Activated CD4-positive, alpha-beta T cell treated with anti-CD3 and anti-CD28 coated beads for 36 hours (primary cell): ENCODE results near the gene FNDC3A. TPM values are rescaled to one million over a fixed set of nuclear protein-coding genes. Genes with fewer than 3 reads are reported as not detected.
A peak's percentile ranks its signal among the peaks of the same experiment; 100 is the strongest.

ENCODE experiments used
- ATAC-seq: fragments of 200-7000 bp; cut with Tn5 transposase; one replicate; pipeline ENCODE4 v1.10.0; 2021; ENCODE audit warnings: mild to moderate bottlenecking, moderate library complexity
- CTCF ChIA-PET: fragments of 350-600 bp; sonication (Branson Sonifier 250); formaldehyde crosslinking; loops from one replicate; lab custom pipeline; 2021; ENCODE audit warnings: antibody characterized with exemption; lab: Charles Lee
- POLR2A ChIA-PET: fragments of 350-600 bp; sonication (Branson Sonifier 250); formaldehyde crosslinking; loops from one replicate; lab custom pipeline; 2021; ENCODE audit warnings: antibody characterized with exemption, inconsistent platforms; lab: Charles Lee
- DNase-seq: peaks from one replicate; pipeline ENCODE4 v3.0.0-alpha.2; 2020
- H3K27ac Mint-ChIP-seq: one replicate; pipeline ENCODE4 v1.8.0; 2021; ENCODE audit warnings: mixed read lengths
- H3K27me3 Mint-ChIP-seq: one replicate; pipeline ENCODE4 v1.8.0; 2021; ENCODE audit warnings: mixed read lengths
- H3K36me3 Mint-ChIP-seq: one replicate; pipeline ENCODE4 v1.8.0; 2021; ENCODE audit warnings: low read depth, mixed read lengths
- H3K4me1 Mint-ChIP-seq: one replicate; pipeline ENCODE4 v1.8.0; 2021; ENCODE audit warnings: mixed read lengths
- H3K4me3 Mint-ChIP-seq: one replicate; pipeline ENCODE4 v1.8.0; 2021; ENCODE audit warnings: mild to moderate bottlenecking, moderate library complexity, mixed read lengths
- H3K9me3 Mint-ChIP-seq: one replicate; pipeline ENCODE4 v1.8.0; 2021; ENCODE audit warnings: low read depth, mixed read lengths
- intact Hi-C, 2 experiments: fragments of 100-400 bp; cut with DNase I in 1 of 2; cut with micrococcal nuclease in 1 of 2; formaldehyde crosslinking; loops; one replicate each; pipeline versions ENCODE4 v1.14.2 to v1.15.1; 2022 to 2024; cut with DNase I, micrococcal nuclease
- total RNA-seq, 2 experiments: library from RNA; stranded (reverse); gene quantifications; one replicate each; pipeline ENCODE4 v1.2.3, GENCODE V29; 2021

Gene FNDC3A
- total RNA-seq, 2 experiments from 2014 or later = 20.8 to 26.9 TPM

- H3K9me3 Mint-ChIP-seq = no peaks in the 10 kb centered on the region
- CTCF ChIA-PET = no interaction called here
- DNase-seq (no peak), ATAC-seq (peak; percentile 26)
- peaks cover 55% of the 10 kb centered on the region for H3K27me3 Mint-ChIP-seq
- no peaks in the 10 kb centered on the region for H3K36me3 Mint-ChIP-seq
- peak overlapping the region; percentile 27 for H3K4me3 Mint-ChIP-seq
- intact Hi-C loops = no loop called here
- POLR2A ChIA-PET = no interaction called here
- H3K4me1 Mint-ChIP-seq = peaks cover 10% of the 10 kb centered on the region
- no peak overlapping the region for H3K27ac Mint-ChIP-seq
Measured at GRCh38 chr13:49219647-49220035, 243.9 kb downstream of the FNDC3A start.

- Mint-ChIP-seq H3K27ac (no peak within 1 kb of the TSS), H3K36me3 (no peaks in the 10 kb centered on the region), H3K4me3 (peak within 1 kb of the TSS; percentile 45), H3K9me3 (no peaks in the 10 kb centered on the region), H3K4me1 (peaks cover 4% of the 10 kb centered on the region), H3K27me3 (peaks cover 59% of the 10 kb centered on the region)
- ChIA-PET POLR2A (no interaction called here), CTCF (no interaction called here)
- DNase-seq = peak; percentile 66
- intact Hi-C loops = no loop called here
- ATAC-seq = peak; percentile 74
Measured at GRCh38 chr13:49220036-49220855, 244.5 kb downstream of the FNDC3A start, which contains the start of gene MLNR. TSS of gene MLNR (plus strand) at chr13:49220338. CDS start at chr13:49220338, 0 bp downstream.

GRCh38 chr13:49220856-49221589, 245.3 kb downstream of the FNDC3A start:
- Mint-ChIP-seq H3K27me3 (peaks cover 59% of the 10 kb centered on the region), H3K27ac (no peak overlapping the region), H3K9me3 (no peaks in the 10 kb centered on the region), H3K4me3 (peak overlapping the region; percentile 41), H3K4me1 (peaks cover 4% of the 10 kb centered on the region), H3K36me3 (no peaks in the 10 kb centered on the region)
- ATAC-seq (peak; percentile 48), DNase-seq (peak; percentile 48)
- intact Hi-C loops = no loop called here
- POLR2A ChIA-PET = no interaction called here
- CTCF ChIA-PET = interaction anchor here (1.0 kb wide), 1 partner anchor 59 kb away, joined by 4 read pairs; no protein-coding TSS in a partner anchor

- CTCF ChIA-PET = interaction anchor here (1.0 kb wide), 1 partner anchor 59 kb away, joined by 4 read pairs; no protein-coding TSS in a partner anchor
- Mint-ChIP-seq H3K36me3 (no peaks in the 10 kb centered on the region), H3K27me3 (peaks cover 59% of the 10 kb centered on the region), H3K27ac (no peak overlapping the region), H3K4me3 (peak overlapping the region; percentile 41), H3K9me3 (no peaks in the 10 kb centered on the region), H3K4me1 (peaks cover 4% of the 10 kb centered on the region)
- no peak for DNase-seq
- POLR2A ChIA-PET = no interaction called here
- no peak for ATAC-seq
- intact Hi-C loops = no loop called here
Measured at GRCh38 chr13:49221590-49221965, 245.9 kb downstream of the FNDC3A start.

GRCh38 chr13:49225223-49226042, 249.7 kb downstream of the FNDC3A start:
- Mint-ChIP-seq H3K27me3 (peaks cover 30% of the 10 kb centered on the region), H3K4me3 (no peak overlapping the region), H3K4me1 (peaks cover 2% of the 10 kb centered on the region), H3K9me3 (no peaks in the 10 kb centered on the region), H3K27ac (no peak overlapping the region), H3K36me3 (no peaks in the 10 kb centered on the region)
- ChIA-PET CTCF (no interaction called here), POLR2A (no interaction called here)
- ATAC-seq = no peak
- no peak for DNase-seq
- intact Hi-C loops = no loop called here

- ATAC-seq = no peak
- Mint-ChIP-seq H3K4me3 (no peak overlapping the region), H3K4me1 (no peaks in the 10 kb centered on the region), H3K36me3 (no peaks in the 10 kb centered on the region), H3K27ac (no peak overlapping the region), H3K9me3 (no peaks in the 10 kb centered on the region), H3K27me3 (peaks cover 24% of the 10 kb centered on the region)
- CTCF ChIA-PET = interaction anchor here (0.6 to 0.7 kb wide), 2 partner anchors 96 to 490 kb away, joined by 3 read pairs; no protein-coding TSS in a partner anchor
- intact Hi-C loops = no loop called here
- no peak for DNase-seq
- POLR2A ChIA-PET = no interaction called here
Measured at GRCh38 chr13:49226613-49227012, 250.9 kb downstream of the FNDC3A start.

- Mint-ChIP-seq H3K27ac (no peak overlapping the region), H3K27me3 (peaks cover 4% of the 10 kb centered on the region), H3K9me3 (no peaks in the 10 kb centered on the region), H3K4me1 (no peaks in the 10 kb centered on the region), H3K36me3 (no peaks in the 10 kb centered on the region), H3K4me3 (no peak overlapping the region)
- CTCF ChIA-PET = no interaction called here
- intact Hi-C loops = no loop called here
- no peak for DNase-seq
- POLR2A ChIA-PET = no interaction called here
- ATAC-seq = no peak
Measured at GRCh38 chr13:49234741-49235140, 259.0 kb downstream of the FNDC3A start.

GRCh38 chr13:49235856-49236431, 260.2 kb downstream of the FNDC3A start:
- POLR2A ChIA-PET = no interaction called here
- no peaks in the 10 kb centered on the region for H3K9me3 Mint-ChIP-seq
- H3K27ac Mint-ChIP-seq = no peak overlapping the region
- ATAC-seq (no peak), DNase-seq (no peak)
- H3K27me3 Mint-ChIP-seq = peaks cover 4% of the 10 kb centered on the region
- CTCF ChIA-PET = interaction anchor here (1.0 to 1.2 kb wide), 2 partner anchors 21 to 45 kb away, joined by 4 to 5 read pairs; no protein-coding TSS in a partner anchor
- H3K4me3 Mint-ChIP-seq = no peak overlapping the region
- no peaks in the 10 kb centered on the region for H3K36me3 Mint-ChIP-seq
- no peaks in the 10 kb centered on the region for H3K4me1 Mint-ChIP-seq
- intact Hi-C loops = no loop called here

GRCh38 chr13:49238621-49239020, 262.9 kb downstream of the FNDC3A start:
- POLR2A ChIA-PET = no interaction called here
- no peak for DNase-seq
- Mint-ChIP-seq H3K27me3 (peaks cover 2% of the 10 kb centered on the region), H3K36me3 (no peaks in the 10 kb centered on the region), H3K4me1 (no peaks in the 10 kb centered on the region), H3K4me3 (no peak overlapping the region), H3K9me3 (no peaks in the 10 kb centered on the region), H3K27ac (no peak overlapping the region)
- intact Hi-C loops = no loop called here
- no peak for ATAC-seq
- CTCF ChIA-PET = interaction anchor here (0.6 to 1.5 kb wide), 2 partner anchors 42 to 571 kb away, joined by 3 to 5 read pairs; no protein-coding TSS in a partner anchor

GRCh38 chr13:49240017-49240416, 264.3 kb downstream of the FNDC3A start:
- no peaks in the 10 kb centered on the region for H3K4me1 Mint-ChIP-seq
- ChIA-PET POLR2A (no interaction called here), CTCF (interaction anchor here (0.6 to 4.0 kb wide), 12 partner anchors 9 to 1145 kb away, joined by 3 to 24 read pairs (median 4); partner anchors contain the start of gene MED4)
- ATAC-seq (peak; percentile 97), DNase-seq (peak; percentile 65)
- H3K27me3 Mint-ChIP-seq = peaks cover 4% of the 10 kb centered on the region
- intact Hi-C loops = loop anchor here (1.0 kb wide), 2 partner anchors 41 to 367 kb away; no protein-coding TSS in a partner anchor
- no peaks in the 10 kb centered on the region for H3K36me3 Mint-ChIP-seq
- H3K27ac Mint-ChIP-seq = no peak overlapping the region
- H3K4me3 Mint-ChIP-seq = no peak overlapping the region
- H3K9me3 Mint-ChIP-seq = no peaks in the 10 kb centered on the region
